Colon (tissue), 2 donors: ENCODE data around the gene ADGRG3.

Experiments used
- FAIRE-seq: peaks from 2 replicates; lab custom pipeline; 2012; peaks lifted over from hg19 to GRCh38; lab: Jason Lieb, UNC
- donor health status: control.
- donor health status: control.

Gene ADGRG3

GRCh38 chr16:57630931-57631845 is 36.9 kb upstream of the ADGRG3 start:
- no peak for FAIRE-seq

GRCh38 chr16:57632568-57632967 is 35.5 kb upstream of the ADGRG3 start:
- FAIRE-seq: no peak

DNA sequence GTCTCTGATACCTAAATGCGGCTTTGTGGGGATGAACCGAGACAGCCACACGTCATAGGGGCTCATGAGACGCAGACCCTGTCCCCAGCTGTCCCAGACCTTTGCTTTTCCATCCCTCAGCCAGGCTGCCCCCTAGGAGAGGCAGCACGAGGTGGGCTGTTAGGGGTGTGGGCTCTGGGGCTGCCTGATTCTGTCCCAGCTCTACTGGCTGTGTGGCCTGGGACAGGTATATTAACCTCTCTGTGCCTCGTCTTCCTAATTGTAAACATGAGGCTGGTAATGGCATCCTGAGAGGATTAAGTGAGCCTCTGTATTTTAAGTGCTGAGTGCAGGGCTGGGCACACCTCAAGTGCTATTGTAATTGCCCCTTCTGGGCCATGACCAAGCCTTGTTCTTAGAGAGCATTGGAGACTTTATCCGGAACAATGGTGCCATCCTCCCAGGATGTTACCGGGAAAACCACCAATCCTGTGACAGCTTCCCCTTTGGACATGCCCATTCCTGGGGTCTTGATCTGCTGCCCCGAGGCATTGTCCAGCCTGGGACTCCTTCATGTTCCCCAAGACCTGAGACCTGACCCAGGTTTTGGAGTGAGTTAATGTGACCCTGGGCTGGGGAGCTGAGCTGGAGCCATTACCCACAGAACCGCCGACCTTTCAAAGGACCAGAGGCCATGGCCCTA is 34.6 kb upstream of the ADGRG3 start:
- no peak for FAIRE-seq

GRCh38 chr16:57634171-57634570 is 33.9 kb upstream of the ADGRG3 start:
- no peak for FAIRE-seq

DNA sequence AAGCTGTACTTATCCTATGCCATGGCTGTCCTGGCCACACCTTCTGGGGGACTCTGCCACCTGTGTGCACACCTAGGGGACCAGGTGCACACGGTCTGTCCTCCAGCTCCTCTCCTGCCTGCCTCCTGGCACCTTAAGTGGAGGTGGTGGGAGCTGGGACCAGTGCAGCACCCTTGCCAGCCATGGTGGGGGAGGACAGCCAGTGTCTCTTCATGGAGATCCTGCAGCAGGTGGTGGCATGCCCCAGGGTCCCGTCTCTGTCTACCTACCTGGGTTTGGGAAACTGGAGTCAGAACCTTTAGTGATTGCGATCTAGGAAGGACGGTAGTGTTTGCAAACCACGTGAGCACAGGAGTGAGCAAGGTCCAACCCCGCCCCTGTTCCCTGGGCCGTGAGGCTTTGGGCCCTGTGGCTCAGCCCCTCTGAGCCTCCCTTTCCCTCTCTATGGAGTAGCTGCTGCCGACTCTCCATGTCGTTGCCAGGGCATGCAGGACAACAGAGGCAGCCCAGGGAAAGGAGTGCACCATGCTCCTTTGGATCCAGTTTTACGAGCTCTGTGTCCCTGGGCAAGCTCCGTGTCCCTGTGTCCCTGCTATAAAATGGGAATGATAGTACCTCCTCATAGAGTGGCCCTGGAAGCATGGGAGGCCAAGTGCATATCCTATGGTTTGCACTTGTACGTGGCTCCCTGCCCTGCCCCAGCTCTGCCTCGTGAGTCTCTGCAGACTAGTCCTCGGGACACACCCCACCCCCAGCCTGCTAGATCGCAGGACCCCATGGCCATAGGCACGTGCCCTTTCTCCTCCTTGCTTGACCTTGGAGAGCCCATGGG is 32.6 kb upstream of the ADGRG3 start:
- no peak for FAIRE-seq

DNA sequence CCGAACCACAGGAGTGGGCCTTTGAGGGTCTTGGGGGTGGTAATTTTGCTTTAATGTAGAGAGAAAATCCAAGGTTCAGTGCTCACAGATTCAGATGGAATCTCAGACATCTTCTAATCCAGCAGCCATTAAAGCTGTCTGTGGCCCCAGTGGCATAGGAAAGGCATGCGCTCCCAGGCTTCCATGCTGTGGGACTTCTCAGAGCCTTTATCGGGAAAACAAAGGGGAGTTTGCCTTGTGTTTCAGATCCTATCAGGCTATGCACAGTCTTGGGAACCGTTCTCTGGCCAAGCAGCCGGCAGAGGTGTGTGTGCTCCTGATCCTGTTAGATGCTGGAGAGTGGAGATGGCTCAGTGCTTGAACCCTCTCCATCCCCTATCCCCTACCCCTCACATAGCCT is 31.9 kb upstream of the ADGRG3 start:
- no peak for FAIRE-seq

DNA sequence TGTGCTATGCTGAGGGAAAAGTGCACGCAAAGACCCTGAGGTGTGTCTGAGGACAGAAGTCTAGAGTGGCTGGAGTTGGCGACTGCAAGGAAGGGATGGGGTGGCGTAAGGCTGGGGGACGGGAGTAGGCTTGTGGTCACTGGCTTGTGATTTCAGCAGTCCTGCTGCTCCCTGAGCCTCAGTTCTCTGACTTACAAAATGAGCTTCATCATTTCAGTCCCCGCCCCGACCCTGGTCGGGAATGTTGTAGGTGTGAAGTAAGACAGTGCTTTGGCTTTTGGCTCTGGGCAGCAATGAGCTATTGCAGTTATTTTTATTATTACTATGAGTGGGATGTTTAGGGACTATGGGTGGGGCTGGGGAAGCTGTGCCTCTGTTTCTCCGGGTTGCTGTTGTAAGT is 31.1 kb upstream of the ADGRG3 start:
- FAIRE-seq: no peak

- FAIRE-seq: no peak
Observed at GRCh38 chr16:57637424-57637823, 30.7 kb upstream of the ADGRG3 start.

DNA sequence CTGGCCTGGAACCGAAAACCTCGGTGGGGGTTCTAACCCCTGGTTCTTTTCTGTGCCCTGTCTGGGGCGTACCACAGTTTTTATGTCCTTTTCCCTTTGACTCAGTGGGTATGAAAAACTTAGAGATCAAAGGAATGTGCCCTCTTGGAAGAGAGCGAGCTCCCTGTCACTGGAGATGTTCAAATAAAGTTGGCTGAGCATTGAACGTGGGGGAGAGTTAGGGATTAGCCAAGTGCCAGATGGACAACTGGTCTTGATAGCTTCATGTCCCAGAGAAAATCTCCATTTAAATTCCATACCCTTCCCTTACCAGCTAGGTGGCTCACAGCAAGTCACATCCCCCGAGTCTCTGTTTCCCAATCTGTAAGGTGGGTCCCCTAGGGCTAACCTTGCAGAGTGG is 30.1 kb upstream of the ADGRG3 start:
- no peak for FAIRE-seq

DNA sequence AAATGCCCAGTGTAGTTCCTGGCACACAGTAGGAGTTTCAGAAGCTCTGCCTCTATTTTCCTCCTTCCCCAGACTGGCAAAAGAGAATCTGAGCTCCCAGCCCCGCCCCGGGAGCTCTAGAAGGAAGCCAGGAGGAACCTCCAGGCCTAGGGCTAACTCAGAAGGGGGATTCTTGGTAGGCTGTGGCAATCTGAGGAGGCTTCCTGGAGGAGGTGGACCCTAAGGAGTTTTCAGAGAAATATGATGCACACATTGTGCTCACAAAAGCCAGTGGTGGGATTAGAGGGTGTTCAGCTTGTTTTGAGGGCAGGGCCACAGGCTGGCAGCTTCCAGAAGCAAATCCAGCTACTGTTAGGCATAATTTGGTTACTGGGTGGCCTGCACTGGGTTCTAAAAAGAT is 29.7 kb upstream of the ADGRG3 start:
- no peak for FAIRE-seq

DNA sequence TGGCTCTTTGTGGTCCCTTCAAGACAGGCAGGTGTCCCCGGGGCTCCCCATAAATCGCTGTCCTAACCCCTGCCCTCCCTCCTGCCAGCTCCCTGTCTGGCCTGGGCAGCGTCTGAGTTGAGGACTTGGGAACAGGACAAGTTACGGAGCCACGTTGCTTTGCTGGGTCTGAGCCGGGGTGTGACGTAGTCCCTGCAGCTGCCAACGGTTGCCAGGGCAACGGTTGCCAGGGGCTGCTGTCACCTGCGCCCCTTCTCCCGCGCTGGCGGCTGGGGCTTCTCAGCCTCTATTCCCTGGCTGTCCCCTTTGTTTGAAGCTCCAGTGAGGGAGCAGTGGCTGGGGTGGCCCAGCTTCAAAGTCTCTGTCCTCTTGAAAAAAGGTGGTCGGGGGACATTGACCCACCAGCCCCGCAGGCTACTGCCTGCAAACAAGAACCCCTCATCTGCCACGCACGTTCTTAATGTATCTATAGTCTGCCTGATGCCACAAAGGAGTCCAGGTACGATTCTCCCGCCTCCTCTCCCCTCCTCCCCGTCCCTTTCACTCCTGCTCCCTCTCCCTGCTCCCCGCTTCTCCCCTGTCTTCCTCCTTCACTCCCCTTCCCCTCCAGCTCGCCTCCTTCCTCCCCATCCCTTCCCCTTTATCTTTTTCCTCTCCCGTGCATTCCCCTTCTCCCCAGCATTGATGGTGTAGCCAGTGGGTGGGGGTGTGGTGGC is 28.8 kb upstream of the ADGRG3 start:
- FAIRE-seq: no peak

DNA sequence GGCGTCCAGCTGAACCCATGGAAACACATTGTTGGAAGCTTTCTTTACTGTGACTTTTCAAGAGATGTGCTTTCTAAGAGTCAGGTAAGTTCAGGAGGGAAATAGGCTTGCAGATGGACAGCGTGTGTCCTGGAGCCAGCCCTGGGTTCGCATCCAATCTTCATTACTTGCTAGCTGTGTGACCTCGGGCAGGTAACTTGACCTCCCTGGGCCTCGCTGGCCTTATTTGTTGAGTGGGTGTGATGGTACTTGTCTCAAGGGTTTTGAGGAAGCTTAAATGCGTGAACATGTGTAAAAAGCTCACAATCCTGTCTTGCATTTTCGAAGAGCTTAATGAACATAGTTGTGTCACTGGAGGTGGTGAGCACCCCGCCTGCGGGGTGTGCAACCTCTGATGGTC is 27.9 kb upstream of the ADGRG3 start:
- FAIRE-seq: no peak

DNA sequence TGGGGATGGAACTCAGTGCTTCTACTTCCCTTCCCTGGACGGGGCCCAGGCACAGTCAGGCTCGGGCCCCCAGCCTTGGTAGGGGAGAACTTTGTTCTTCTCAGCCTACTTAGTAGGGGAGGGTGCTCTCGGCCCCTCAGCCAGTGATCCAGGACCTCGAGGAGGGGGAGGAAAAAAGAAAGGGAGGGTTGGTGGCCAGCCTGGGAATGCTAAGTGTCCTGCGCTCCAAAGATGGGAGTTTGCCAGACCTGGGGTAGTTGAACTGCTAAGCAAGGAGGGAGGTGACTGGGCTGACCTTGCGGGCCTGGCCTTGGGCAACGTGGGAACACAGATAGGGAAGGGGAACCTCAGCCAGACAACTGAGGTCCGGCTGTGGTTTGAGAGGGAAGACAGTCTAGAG is 27.5 kb upstream of the ADGRG3 start:
- no peak for FAIRE-seq

GRCh38 chr16:57642160-57643135 is 25.7 kb upstream of the ADGRG3 start:
- FAIRE-seq: no peak

- FAIRE-seq: no peak
Observed at GRCh38 chr16:57643147-57643874, 24.8 kb upstream of the ADGRG3 start.

- no peak for FAIRE-seq
Observed at GRCh38 chr16:57643910-57644309, 24.2 kb upstream of the ADGRG3 start.

DNA sequence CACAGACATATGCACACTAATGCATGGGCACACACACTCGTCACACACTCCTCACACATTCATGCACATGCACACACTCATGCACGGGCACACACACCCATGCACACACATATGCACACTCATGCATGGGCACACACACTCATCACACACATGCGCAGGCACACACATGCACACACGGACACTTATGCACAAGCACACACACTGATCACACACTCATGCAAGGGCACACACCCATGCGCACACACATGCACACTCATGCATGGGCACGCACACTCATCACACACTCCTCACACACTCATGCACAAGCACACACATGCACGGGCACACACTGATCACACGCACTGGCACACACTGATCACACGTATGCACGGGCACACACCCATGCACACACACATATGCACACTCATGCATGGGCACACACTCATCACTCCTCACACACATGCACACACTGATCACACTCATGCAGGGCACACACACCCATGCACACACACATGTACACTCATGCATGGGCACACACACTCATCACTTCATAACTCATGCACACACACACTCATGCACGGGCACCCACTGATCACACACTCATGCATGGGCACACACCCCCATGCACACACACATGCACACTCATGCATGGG is 23.6 kb upstream of the ADGRG3 start:
- FAIRE-seq: no peak

DNA sequence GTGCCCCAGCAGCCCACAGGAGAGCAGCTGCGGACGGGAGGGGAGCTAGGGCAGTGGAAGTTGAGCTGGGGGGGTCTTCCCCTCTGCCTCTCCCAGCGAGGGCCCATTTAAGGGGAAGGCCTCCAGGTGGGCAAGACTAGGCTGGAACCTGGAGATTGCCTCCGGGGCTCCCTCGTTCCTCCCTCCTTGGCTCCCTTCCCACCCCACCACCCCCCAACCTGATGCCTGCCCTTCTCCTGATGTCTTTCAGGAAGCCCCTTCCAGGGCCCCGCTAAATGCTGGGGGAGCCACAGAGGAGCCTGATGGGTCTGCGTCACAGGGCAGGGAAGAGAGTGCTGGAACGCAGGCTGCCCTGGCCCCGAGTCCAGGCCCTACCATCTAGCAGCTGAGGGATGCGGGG is 22.9 kb upstream of the ADGRG3 start:
- FAIRE-seq: no peak

- no peak for FAIRE-seq
Observed at GRCh38 chr16:57645691-57646387, 22.3 kb upstream of the ADGRG3 start.
